Embryonic facial prominence (tissue), 1 donor: ENCODE measurements around the gene NUDT8.
"Not testable (repeated sequence)": the region's sequence is repeated elsewhere in the genome, so short reads cannot be mapped to it uniquely, and the experiment has no call there.

Experiments used
- DNase-seq: peaks from one replicate; pipeline ENCODE4 v3.0.0-alpha.2; 2016; ENCODE audit errors: extremely low spot score

The NUDT8 gene

GRCh38 chr11:67611704-67612587 is 17.8 kb downstream of the NUDT8 start:
- no peak for DNase-seq

- no peak for DNase-seq
Observed at GRCh38 chr11:67611165-67611564, 18.6 kb downstream of the NUDT8 start.

- DNase-seq, result no peak
Observed at GRCh38 chr11:67610302-67610868, 19.4 kb downstream of the NUDT8 start.

- DNase-seq, result no peak
Observed at GRCh38 chr11:67609316-67609715, 20.4 kb downstream of the NUDT8 start.

GRCh38 chr11:67608486-67608885 is 21.3 kb downstream of the NUDT8 start:
- DNase-seq, result no peak

- DNase-seq, result no peak
Observed at GRCh38 chr11:67607507-67607906, 22.2 kb downstream of the NUDT8 start.

- DNase-seq, result peak; percentile 90
Observed at GRCh38 chr11:67606492-67607295, 23.0 kb downstream of the NUDT8 start, which contains the start of gene NDUFV1. TSS of gene NDUFV1 (plus strand) at chr11:67606936. CDS start at chr11:67607005, 69 bp downstream.

- DNase-seq, result no peak
Observed at GRCh38 chr11:67606093-67606491, 23.6 kb downstream of the NUDT8 start.

GRCh38 chr11:67605231-67606011 is 24.3 kb downstream of the NUDT8 start:
- no peak for DNase-seq

GRCh38 chr11:67604815-67605214 is 24.9 kb downstream of the NUDT8 start:
- no peak for DNase-seq

- not testable (repeated sequence) for DNase-seq
Observed at GRCh38 chr11:67604119-67604518, 25.6 kb downstream of the NUDT8 start.

- no peak for DNase-seq
Observed at GRCh38 chr11:67601098-67601497, 28.6 kb downstream of the NUDT8 start.

- DNase-seq, result no peak
Observed at GRCh38 chr11:67600324-67601029, 29.3 kb downstream of the NUDT8 start.

GRCh38 chr11:67599149-67599548 is 30.6 kb downstream of the NUDT8 start:
- DNase-seq, result no peak

- not testable (repeated sequence) for DNase-seq
Observed at GRCh38 chr11:67597963-67598362, 31.8 kb downstream of the NUDT8 start.

GRCh38 chr11:67597458-67597857 is 32.3 kb downstream of the NUDT8 start:
- DNase-seq, result not testable (repeated sequence)

GRCh38 chr11:67596753-67597300 is 32.9 kb downstream of the NUDT8 start:
- no peak for DNase-seq

- DNase-seq, result no peak
Observed at GRCh38 chr11:67594480-67594879, 35.3 kb downstream of the NUDT8 start.

- DNase-seq, result no peak
Observed at GRCh38 chr11:67593565-67593905, 36.2 kb downstream of the NUDT8 start.

GRCh38 chr11:67592880-67593564 is 36.7 kb downstream of the NUDT8 start:
- no peak for DNase-seq
